ENCODE data around the gene CDC42BPG.

The CDC42BPG gene

GRCh38 chr11:64885367-64886286, 41.2 kb upstream of the CDC42BPG start:
- peak overlapping the region in 1 of 2 donors; percentile 87 for H3K27ac ChIP-seq
- DNase-seq (ENCODE audit: low spot score): no peak
- H3K4me3 ChIP-seq: no peak overlapping the region
- TF ChIP-seq CTCF (IDR thresholded peaks at IDR 0.05): no peak

- Histone ChIP-seq H3K4me3 (no peak overlapping the region), H3K27ac (peak overlapping the region in 1 of 2 donors; percentile 87)
- no peak for TF ChIP-seq CTCF (IDR thresholded peaks at IDR 0.05)
- DNase-seq (ENCODE audit: low spot score): no peak
These were observed 39.6 kb upstream of the CDC42BPG start for GRCh38 chr11:64884019-64884418.

GRCh38 chr11:64883575-64883974, 39.1 kb upstream of the CDC42BPG start:
- H3K27ac ChIP-seq: peak overlapping the region; percentile 7 to 87
- DNase-seq (ENCODE audit: low spot score): no peak

GRCh38 chr11:64882243-64882642, 37.8 kb upstream of the CDC42BPG start:
- TF ChIP-seq CTCF (IDR thresholded peaks at IDR 0.05): no peak
- peak overlapping the region; percentile 77 to 87 for H3K27ac ChIP-seq
- no peak overlapping the region for H3K4me3 ChIP-seq
- no peak for DNase-seq (ENCODE audit: low spot score)

More at GRCh38 chr11:64883575-64883974, 39.1 kb upstream of the CDC42BPG start:
- no peak overlapping the region for H3K4me3 ChIP-seq
- no peak for TF ChIP-seq CTCF (IDR thresholded peaks at IDR 0.05)

GRCh38 chr11:64881476-64881875, 37.0 kb upstream of the CDC42BPG start:
- peak overlapping the region; percentile 77 to 87 for H3K27ac ChIP-seq

GRCh38 chr11:64880240-64881001, 36.0 kb upstream of the CDC42BPG start:
- DNase-seq (ENCODE audit: low spot score): no peak
- Histone ChIP-seq H3K4me3 (no peak overlapping the region), H3K27ac (peak overlapping the region; percentile 87 to 94)
- no peak for TF ChIP-seq CTCF (IDR thresholded peaks at IDR 0.05)

More at GRCh38 chr11:64881476-64881875, 37.0 kb upstream of the CDC42BPG start:
- no peak for TF ChIP-seq CTCF (IDR thresholded peaks at IDR 0.05)
- H3K4me3 ChIP-seq: no peak overlapping the region
- DNase-seq (ENCODE audit: low spot score): no peak

Data from coronary artery (tissue), 2 donors.